GM18507 (cell line): ENCODE results near the gene SLC12A4.
"Not testable (repeated sequence)": the region's sequence is repeated elsewhere in the genome, so short reads cannot be mapped to it uniquely, and the experiment has no call there.

ENCODE experiments used
- DNase-seq: peaks from one replicate; pipeline ENCODE4 v3.0.0; 2011; ENCODE audit warnings: low read depth; ENCODE audit not compliant: insufficient read length; ENCODE audit errors: extremely low spot score
- FAIRE-seq: peaks from 2 replicates; lab custom pipeline; 2011; peaks lifted over from hg19 to GRCh38; lab: Jason Lieb, UNC

Gene SLC12A4

DNA sequence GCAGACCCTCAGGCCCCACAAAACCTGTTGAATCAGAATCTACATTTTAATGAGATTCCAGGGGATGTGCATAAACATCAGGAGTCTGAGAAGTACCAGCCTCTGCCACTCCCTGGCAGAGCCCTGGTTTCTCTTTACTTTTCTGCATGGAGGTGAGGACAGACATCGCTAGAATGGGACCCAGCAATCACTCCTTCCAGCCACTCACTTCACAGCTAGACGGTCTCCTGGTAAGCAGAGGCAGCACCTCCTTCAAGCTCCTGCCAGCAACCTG, 53.0 kb downstream of the SLC12A4 start:
- FAIRE-seq, DNase-seq: not testable (repeated sequence)

GRCh38 chr16:67914758-67915495, 53.5 kb downstream of the SLC12A4 start:
- FAIRE-seq (no peak), DNase-seq (no peak)

GRCh38 chr16:67910158-67910557, 58.3 kb downstream of the SLC12A4 start:
- no peak for FAIRE-seq

GRCh38 chr16:67909056-67909742, 59.2 kb downstream of the SLC12A4 start:
- FAIRE-seq (no peak), DNase-seq (no peak)

More at GRCh38 chr16:67910158-67910557, 58.3 kb downstream of the SLC12A4 start:
- no peak for DNase-seq

DNA sequence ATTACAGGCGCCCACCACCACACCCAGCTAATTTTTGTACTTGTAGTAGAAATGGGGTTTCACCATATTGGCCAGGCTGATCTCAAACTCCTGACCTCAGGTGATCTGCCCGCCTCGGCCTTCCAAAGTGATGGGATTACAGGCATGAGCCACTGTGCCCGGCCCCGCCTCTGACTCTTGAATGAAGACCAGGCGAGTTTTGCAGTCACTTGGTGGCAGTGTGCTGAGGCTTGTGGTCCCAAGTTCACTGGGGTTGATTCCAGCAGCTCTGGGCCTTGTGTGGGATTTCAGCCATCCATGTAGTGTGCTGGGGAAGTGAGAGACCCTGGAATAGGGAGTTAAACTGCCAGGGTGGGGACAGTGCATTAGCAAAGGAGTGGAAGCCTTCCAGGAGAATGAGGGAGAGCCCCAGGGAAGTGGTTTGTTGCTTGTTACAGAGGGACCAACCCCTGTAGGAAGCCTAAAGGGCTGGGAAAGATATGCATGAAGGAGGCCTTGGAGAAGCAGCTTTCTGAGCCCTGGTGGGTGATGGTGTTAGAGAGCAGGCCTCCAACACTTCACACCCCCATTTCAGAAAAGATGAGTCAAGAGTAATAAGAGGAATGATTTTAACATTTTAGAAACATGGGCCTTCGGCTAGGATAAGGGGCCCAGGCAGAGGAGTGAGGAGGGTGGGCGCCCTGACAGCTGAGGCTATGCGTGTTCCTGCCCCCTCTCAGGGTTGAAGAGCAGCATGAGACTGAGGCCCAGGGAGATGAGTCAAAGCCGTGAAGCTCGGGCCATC, 60.8 kb downstream of the SLC12A4 start:
- DNase-seq, result no peak
- FAIRE-seq, result no peak

- FAIRE-seq (no peak), DNase-seq (no peak)
Measured at GRCh38 chr16:67902831-67903230, 65.6 kb downstream of the SLC12A4 start.

GRCh38 chr16:67901734-67902133, 66.7 kb downstream of the SLC12A4 start:
- DNase-seq (no peak), FAIRE-seq (no peak)

- no peak for DNase-seq
- no peak for FAIRE-seq
Measured at GRCh38 chr16:67897231-67897630, 71.2 kb downstream of the SLC12A4 start.

- FAIRE-seq (no peak), DNase-seq (no peak)
Measured at GRCh38 chr16:67893743-67894399, 74.6 kb downstream of the SLC12A4 start.
